AG04449 (cell line): ENCODE data around the gene ZNF841.
A peak's percentile ranks its signal among the peaks of the same experiment; 100 is the strongest.

ENCODE experiments used
- CTCF ChIA-PET: fragments of 350-600 bp; formaldehyde crosslinking; extraction: SDS; loops from one replicate; lab custom pipeline; 2021; ENCODE audit warnings: antibody characterized with exemption; lab: Yijun Ruan, JAX
- POLR2A ChIA-PET: fragments of 400-600, 350-600 bp; formaldehyde crosslinking; extraction: SDS; loops from one replicate; lab custom pipeline; 2020; ENCODE audit warnings: antibody characterized with exemption, inconsistent platforms; lab: Yijun Ruan, JAX
- DNase-seq: peaks from one replicate; pipeline ENCODE4 v3.0.0-alpha.2; 2010; ENCODE audit warnings: low read depth, low spot score
- H3K4me3 ChIP-seq: 2 replicates; pipeline ENCODE4 v1.5.1; 2011; ENCODE audit warnings: low read depth, mild to moderate bottlenecking, control low read depth, low read length
- TF ChIP-seq, protein P1 (sequence below): IDR thresholded peaks from one replicate; pipeline ENCODE4 v1.5.1; 2011; ENCODE audit warnings: mild to moderate bottlenecking, moderate library complexity, low read length, control low read depth, inconsistent platforms; ENCODE audit not compliant: insufficient read depth; ENCODE audit errors: missing control alignments

ZNF841 gene

DNA sequence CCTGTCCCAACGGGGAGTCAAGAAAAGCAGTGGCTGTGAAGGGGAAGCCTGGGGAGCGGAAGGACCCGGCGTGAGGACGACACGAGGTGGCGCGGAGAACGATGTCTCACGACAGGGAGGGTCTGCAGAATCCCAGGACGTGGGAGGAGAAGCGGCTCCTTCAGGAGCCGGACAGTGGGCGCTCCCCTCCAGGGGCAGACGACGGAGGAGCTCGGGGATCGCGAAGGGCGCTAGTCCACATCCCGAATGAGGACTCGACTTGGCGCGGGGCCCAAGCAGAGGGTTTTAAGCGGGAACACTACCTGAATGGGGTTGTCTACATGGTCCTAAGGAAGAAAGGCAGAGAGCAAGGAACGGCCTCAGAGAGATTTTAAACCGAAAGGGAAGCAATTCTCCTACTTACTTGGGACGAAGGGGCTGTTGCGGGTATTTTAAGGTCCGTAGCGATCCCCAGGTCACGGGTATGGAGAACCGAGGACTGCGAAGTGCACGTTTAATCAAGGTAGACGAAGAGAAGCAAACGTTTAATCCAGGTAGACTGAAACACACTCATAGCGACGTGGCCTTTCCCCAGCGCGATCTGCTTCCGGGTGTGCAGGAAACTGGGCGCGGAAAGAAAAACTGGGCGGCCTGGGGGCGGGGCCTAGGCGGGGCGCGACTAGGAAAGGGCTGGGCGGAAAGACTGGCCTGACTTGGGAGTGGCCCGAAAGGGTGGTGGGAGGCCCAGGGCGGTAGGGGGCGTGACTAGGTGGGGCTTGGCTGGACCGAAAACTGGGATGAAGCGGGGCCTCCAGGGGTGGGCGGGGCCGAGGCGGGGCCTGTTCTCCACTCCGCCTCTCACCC, at the start of gene ZNF841:
ZNF841 (minus strand) TSS at position 594 of the 843 bp plus-strand sequence. CDS start 10,964 bp downstream, outside the sequence.
- CTCF ChIA-PET, result interaction anchor here (1.0 kb wide), 1 partner anchor 142 kb away, joined by 3 read pairs; no protein-coding TSS in a partner anchor
- POLR2A ChIA-PET, result no interaction called here
- peak; percentile 52 for DNase-seq
- peak within 1 kb of the TSS; percentile 85 for H3K4me3 ChIP-seq
- TF ChIP-seq, protein P1, sequence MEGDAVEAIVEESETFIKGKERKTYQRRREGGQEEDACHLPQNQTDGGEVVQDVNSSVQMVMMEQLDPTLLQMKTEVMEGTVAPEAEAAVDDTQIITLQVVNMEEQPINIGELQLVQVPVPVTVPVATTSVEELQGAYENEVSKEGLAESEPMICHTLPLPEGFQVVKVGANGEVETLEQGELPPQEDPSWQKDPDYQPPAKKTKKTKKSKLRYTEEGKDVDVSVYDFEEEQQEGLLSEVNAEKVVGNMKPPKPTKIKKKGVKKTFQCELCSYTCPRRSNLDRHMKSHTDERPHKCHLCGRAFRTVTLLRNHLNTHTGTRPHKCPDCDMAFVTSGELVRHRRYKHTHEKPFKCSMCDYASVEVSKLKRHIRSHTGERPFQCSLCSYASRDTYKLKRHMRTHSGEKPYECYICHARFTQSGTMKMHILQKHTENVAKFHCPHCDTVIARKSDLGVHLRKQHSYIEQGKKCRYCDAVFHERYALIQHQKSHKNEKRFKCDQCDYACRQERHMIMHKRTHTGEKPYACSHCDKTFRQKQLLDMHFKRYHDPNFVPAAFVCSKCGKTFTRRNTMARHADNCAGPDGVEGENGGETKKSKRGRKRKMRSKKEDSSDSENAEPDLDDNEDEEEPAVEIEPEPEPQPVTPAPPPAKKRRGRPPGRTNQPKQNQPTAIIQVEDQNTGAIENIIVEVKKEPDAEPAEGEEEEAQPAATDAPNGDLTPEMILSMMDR, result peak; percentile 3

DNA sequence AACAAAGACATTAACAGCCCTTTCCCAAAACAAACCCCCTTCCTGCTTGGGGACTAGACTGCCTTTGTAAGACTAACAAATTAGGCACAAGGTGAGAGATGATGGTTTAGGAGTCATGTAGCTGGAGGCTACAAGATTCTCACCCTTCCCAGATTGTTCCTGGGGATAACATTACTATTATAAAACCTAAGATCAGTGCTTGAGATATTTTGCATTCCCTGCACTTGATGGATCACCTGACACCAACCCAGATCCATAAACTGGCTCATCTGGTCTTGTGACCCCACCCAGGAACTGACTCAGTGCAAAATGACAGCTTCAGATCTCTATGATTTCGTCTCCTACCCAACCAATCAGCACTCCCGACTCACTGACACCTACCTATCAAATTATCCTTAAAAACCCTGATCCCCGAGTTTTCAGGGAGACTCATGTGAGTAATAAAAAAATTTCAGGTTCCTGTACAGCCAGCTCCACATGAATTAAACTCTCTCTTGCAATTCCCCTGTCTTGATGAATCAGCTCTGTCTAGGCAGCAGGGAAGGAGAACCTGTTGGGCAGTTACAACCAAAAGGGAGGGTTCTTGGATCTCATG, 46.5 kb upstream of the ZNF841 start:
- TF ChIP-seq, protein P1, result no peak
- CTCF ChIA-PET, result no interaction called here
- POLR2A ChIA-PET, result no interaction called here
- H3K4me3 ChIP-seq, result no peak overlapping the region
- no peak for DNase-seq

DNA sequence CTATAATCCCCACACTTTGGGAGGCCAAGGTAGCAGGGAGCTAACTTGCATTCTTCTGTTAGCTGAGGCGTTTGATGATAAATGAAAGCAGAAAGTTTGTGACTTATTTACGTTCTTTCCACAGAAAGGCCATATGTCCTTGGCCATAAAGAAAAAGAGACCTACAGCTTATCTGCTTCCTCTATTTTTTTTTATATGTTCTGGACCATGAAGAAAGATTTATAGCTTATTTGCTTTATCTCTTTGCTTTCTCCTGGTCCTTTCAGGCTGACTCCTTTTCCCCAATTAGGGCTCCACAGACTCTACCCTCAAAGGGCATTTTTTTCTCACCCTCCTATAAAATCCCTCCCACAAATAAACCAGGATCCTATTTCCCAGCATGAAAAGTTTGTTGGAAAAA, 45.6 kb upstream of the ZNF841 start:
- POLR2A ChIA-PET, result interaction anchor here (0.8 kb wide), 1 partner anchor 48 kb away, joined by 3 read pairs; no protein-coding TSS in a partner anchor
- no peak for DNase-seq
- H3K4me3 ChIP-seq, result no peak overlapping the region
- TF ChIP-seq, protein P1, result no peak
- CTCF ChIA-PET, result interaction anchor here (4.1 kb wide), 1 partner anchor 96 kb away, joined by 49 read pairs; no protein-coding TSS in a partner anchor

DNA sequence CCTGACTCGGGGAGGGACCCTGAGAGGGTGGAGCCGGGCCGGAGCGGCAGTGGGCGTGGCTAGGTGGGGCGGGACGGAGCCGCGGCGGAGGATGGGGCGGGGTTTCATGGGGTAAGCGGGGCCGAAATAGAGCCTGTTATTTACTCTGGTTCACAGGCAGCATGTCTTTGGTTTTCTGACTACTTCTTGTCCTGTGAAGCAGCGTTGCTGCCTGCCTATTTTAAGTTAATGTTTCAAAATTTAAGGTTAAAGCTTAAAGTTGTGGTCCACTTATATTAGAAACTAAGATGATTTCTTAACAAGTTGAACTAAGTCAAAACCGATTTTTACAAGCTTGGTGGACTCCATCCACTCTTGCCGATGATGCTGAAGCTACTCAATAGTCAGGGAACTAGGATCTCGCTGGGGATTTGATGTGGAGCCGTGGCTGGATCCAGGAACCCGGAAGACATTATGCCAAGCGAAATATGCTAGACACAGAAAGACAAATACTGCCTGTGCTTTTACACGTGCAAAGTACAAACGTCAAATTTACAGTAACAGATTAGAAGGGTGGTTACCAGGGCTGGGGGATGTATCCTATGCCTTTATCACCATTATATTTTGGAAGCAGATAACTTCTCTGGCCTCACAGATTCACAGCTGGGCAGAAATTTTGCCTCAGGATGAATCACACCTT, 44.6 kb upstream of the ZNF841 start:
- CTCF ChIA-PET, result interaction anchor here (0.7 to 4.1 kb wide), 2 partner anchors 12 to 97 kb away, joined by 4 to 49 read pairs; no protein-coding TSS in a partner anchor
- peak overlapping the region; percentile 98 for H3K4me3 ChIP-seq
- no peak for DNase-seq
- POLR2A ChIA-PET, result no interaction called here
- TF ChIP-seq, protein P1, result no peak

DNA sequence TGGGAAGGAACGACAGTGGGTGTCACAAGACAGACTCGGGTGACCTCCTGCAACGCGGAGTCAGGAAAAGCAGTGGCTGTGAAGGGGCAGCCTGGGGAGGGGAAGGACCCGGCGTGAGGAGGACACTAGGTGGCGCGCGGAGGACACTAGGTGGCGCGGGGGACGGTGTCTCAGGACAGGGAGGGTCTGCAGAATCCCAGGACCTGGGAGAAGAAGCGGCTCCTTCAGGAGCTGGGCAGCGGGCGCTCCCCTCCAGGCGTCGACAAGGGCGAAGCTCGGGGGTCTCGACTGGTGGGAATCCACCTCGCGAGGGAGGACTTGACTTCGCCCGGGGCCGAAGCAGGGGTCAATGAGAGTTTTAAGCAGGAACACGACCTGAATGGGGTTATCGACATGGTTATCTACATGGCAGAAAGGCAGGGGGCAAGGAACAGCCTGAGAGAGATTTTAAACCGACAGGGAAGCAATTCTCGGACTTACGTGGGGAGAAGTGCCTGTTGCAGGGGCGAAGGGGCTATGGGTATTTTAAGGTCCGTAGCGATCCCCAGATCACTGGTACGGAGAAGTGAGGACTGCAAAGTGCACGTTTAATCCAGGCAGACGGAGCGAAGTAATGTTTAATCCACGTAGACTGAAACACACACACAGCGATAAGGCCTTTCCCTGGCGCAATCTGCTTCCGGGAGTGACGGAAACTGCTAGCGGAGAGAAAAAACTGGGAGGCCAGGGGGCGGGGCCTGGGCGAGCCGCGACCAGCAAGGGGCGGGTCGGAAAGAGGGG, 43.9 kb upstream of the ZNF841 start, which contains the start of gene ZNF616:
ZNF616 (minus strand) TSS at position 687 of the 780 bp plus-strand sequence. CDS start 9,426 bp downstream, outside the sequence.
- DNase-seq, result peak; percentile 40
- CTCF ChIA-PET, result interaction anchor here (0.6 to 4.1 kb wide), 9 partner anchors 10 to 98 kb away, joined by 3 to 49 read pairs (median 3); partner anchors contain the start of genes PPP2R1A and ZNF836
- TF ChIP-seq, protein P1, result peak; percentile 91
- POLR2A ChIA-PET, result no interaction called here
- peak within 1 kb of the TSS; percentile 98 for H3K4me3 ChIP-seq
